Vagina (tissue), 2 donors: ENCODE measurements around the gene ST6GALNAC3.

Experiments used
- POLR2AphosphoS5 ChIP-seq, 2 donors: sonication (generic); formaldehyde crosslinking; IDR thresholded peaks; one replicate each; pipeline ENCODE4 v1.9.0; 2017; ENCODE audit warnings: antibody characterized with exemption in 2 of 2, mild to moderate bottlenecking in 2 of 2, low read depth in 1 of 2; ENCODE audit not compliant: insufficient read depth in 1 of 2
- TF ChIP-seq, protein P1 (sequence below), 3 experiments: fragments of 450-650 bp in 2 of 3; fragments of 200-600 bp in 1 of 3; sonication (generic) in 1 of 3; IDR thresholded peaks; one replicate each; pipeline ENCODE4 v1.5.1; 2017 to 2019; ENCODE audit warnings: antibody characterized with exemption in 3 of 3, mild to moderate bottlenecking in 2 of 3, moderate library complexity in 2 of 3

DNA sequence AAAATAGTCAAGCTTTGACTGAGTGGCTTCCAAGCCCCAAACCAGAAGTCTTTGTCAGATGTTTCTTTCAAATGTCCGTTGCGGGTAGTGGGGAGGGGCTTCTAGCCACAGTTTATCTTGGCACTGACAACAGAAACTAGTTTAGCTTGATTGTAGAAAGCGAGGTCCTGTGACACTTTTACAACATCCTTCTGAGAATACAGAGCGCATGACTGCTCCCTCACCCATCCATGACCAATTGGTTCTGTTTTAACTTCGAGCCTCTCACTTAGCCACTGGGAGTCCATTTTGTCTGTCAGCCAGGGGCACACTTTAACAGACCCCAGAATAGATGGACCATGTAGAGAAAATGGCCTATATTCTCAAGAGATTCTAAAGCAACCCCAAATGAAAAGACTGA, 593.5 kb downstream of the ST6GALNAC3 start:
- TF ChIP-seq POLR2AphosphoS5 (IDR thresholded peaks at IDR 0.05; ENCODE audit: insufficient read depth in 1 of 2, low read depth in 1 of 2), result no peak
- TF ChIP-seq, protein P1, sequence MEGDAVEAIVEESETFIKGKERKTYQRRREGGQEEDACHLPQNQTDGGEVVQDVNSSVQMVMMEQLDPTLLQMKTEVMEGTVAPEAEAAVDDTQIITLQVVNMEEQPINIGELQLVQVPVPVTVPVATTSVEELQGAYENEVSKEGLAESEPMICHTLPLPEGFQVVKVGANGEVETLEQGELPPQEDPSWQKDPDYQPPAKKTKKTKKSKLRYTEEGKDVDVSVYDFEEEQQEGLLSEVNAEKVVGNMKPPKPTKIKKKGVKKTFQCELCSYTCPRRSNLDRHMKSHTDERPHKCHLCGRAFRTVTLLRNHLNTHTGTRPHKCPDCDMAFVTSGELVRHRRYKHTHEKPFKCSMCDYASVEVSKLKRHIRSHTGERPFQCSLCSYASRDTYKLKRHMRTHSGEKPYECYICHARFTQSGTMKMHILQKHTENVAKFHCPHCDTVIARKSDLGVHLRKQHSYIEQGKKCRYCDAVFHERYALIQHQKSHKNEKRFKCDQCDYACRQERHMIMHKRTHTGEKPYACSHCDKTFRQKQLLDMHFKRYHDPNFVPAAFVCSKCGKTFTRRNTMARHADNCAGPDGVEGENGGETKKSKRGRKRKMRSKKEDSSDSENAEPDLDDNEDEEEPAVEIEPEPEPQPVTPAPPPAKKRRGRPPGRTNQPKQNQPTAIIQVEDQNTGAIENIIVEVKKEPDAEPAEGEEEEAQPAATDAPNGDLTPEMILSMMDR (IDR thresholded peaks at IDR 0.05), result no peak
